Activated naive CD4-positive, alpha-beta T cell treated with anti-CD3 and anti-CD28 coated beads, Interleukin-2, amount 10 ng/mL, durations not matched to agents 7 days and 5 days (primary cell): ENCODE results near the gene GRP.

ENCODE experiments used
- CTCF ChIA-PET: fragments of 350-600 bp; sonication (Branson Sonifier 250); formaldehyde crosslinking; loops from one replicate; lab custom pipeline; 2021; ENCODE audit warnings: antibody characterized with exemption; lab: Charles Lee
- DNase-seq: peaks from one replicate; pipeline ENCODE4 v3.0.0-alpha.2; 2020
- H3K27ac Mint-ChIP-seq: one replicate; pipeline ENCODE4 v1.8.0; 2021; ENCODE audit warnings: mild to moderate bottlenecking, moderate library complexity, mixed read lengths
- H3K27me3 Mint-ChIP-seq: one replicate; pipeline ENCODE4 v1.8.0; 2021; ENCODE audit warnings: mild to moderate bottlenecking, mixed read lengths
- H3K36me3 Mint-ChIP-seq: one replicate; pipeline ENCODE4 v1.8.0; 2021; ENCODE audit warnings: mixed read lengths
- H3K4me1 Mint-ChIP-seq: one replicate; pipeline ENCODE4 v1.8.0; 2021; ENCODE audit warnings: mixed read lengths
- H3K4me3 Mint-ChIP-seq: one replicate; pipeline ENCODE4 v1.8.0; 2021; ENCODE audit warnings: mild to moderate bottlenecking, moderate library complexity, mixed read lengths
- H3K9me3 Mint-ChIP-seq: one replicate; pipeline ENCODE4 v1.8.0; 2021; ENCODE audit warnings: mixed read lengths

Gene GRP

DNA sequence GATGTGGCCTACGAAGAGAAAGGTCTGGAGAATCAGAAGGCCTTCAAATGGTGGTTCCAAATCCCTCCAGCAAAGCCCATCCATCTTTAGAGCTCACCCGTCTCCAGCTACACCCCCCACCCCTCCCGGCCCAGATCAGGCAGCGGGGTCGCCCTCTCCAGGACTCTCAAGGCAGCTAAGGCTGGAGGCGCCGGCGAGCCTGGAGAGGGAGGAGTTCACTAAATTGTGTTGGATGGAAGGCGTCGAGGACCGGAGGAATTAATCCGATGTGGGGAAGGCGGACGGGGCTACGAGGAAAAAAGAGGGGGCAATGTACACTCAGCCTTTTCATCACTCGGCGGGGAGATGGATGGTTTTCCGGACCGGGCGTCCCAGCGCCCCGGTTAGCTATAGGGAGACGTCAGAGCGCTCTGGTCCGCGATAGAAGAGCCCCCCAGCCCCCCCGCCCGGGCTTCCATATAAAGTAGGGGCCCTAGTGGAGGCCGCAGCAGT, at the start of gene GRP:
Gene GRP (plus strand): TSS at position 487 of the 492 bp plus-strand sequence. CDS start 108 bp downstream, outside the sequence.
- DNase-seq = no peak
- CTCF ChIA-PET = interaction anchor here (0.9 kb wide), 1 partner anchor 31 kb away, joined by 3 read pairs; no protein-coding TSS in a partner anchor
- no peaks in the 10 kb centered on the region for H3K36me3 Mint-ChIP-seq
- peaks cover 70% of the 10 kb centered on the region for H3K27me3 Mint-ChIP-seq
- peaks cover 3% of the 10 kb centered on the region for H3K4me1 Mint-ChIP-seq
- H3K9me3 Mint-ChIP-seq = no peaks in the 10 kb centered on the region
- no peak within 1 kb of the TSS for H3K27ac Mint-ChIP-seq
- H3K4me3 Mint-ChIP-seq = no peak within 1 kb of the TSS

DNA sequence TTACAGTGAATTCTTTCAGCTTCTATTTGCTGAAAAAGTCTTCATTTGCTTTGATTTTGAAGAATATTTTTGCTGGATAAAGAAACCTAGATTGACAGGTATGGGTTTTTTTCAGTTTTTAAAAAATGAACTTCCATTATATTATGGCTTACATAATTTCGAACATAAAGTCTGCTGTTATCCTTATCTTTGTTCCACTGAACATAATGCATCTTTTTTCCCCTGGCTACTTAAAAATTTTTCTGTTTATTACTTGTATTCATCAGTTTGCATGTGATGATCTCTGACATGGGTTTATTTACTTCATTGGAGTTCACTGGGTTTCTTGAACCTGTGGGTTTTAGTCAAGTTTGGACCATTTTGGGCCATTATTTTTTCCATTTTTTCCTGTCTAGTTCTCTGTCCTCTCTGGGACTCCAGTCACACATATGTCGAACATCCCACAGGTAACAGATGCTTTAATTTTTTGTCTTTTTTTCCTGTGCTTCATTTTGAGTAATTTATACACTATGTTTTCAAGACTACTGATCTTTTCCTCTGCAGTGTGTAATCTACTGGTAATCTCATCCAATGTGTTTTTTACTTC, 47.2 kb upstream of the GRP start:
- CTCF ChIA-PET = no interaction called here
- no peak for DNase-seq
- Mint-ChIP-seq H3K36me3 (peaks cover 8% of the 10 kb centered on the region), H3K27me3 (no peaks in the 10 kb centered on the region), H3K4me3 (no peak overlapping the region), H3K9me3 (peaks cover 23% of the 10 kb centered on the region), H3K4me1 (no peaks in the 10 kb centered on the region), H3K27ac (no peak overlapping the region)

DNA sequence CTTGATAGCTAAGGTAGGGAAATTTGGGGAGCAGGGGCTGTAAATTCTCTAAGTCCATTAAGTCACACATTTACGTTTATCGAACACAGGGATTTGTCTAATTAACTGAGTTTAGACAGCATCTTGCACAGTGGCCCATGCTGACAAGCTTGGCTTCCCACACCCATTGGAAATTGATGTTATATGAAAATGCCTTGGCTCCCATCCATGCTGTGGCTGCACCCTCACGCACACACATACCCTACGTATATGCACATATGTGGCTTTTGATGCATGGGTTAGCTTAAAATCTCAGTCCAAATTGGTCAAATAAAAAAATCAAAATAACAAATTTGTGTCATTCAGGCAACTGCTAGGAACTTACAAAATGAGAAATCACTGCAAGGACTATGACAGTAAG, 42.5 kb upstream of the GRP start:
- no peak for DNase-seq
- CTCF ChIA-PET = interaction anchor here (1.2 to 1.3 kb wide), 2 partner anchors 17 to 520 kb away, joined by 3 read pairs; no protein-coding TSS in a partner anchor
- peaks cover 8% of the 10 kb centered on the region for H3K36me3 Mint-ChIP-seq
- H3K4me3 Mint-ChIP-seq = no peak overlapping the region
- H3K9me3 Mint-ChIP-seq = peaks cover 15% of the 10 kb centered on the region
- no peak overlapping the region for H3K27ac Mint-ChIP-seq
- no peaks in the 10 kb centered on the region for H3K27me3 Mint-ChIP-seq
- no peaks in the 10 kb centered on the region for H3K4me1 Mint-ChIP-seq

DNA sequence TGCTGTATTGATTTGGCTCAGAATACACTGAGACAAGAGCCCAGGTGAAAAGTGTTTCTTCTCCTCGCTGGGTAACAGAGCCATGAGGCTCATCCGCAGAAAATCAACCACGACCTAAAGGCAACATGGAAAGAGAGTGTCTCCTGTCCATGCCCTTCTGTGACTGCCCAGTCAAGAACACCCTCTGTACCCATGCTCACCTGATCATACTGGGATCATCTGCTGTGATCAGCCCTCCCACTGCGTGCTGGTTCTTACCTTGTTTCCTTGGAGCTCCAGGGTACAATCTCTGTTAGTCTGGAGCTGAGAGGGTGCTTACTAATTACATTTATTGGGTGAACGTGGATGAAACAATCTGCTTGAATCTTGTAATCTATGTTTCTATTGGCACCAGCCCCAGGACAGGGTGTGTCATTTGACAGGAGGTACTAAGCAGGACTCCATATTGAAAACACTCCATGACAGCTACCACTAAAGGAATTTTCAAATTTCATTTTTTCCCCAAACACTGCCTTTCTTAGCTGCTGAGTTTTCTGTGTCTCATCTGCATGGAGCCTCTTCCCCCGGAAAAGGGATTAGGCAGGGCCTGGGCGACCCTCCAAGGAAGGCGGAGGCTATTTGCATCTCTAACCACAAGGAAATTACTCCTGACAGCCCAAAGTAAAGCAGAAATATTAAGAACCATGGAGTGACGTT, 39.7 kb upstream of the GRP start:
- no peak overlapping the region for H3K27ac Mint-ChIP-seq
- peaks cover 6% of the 10 kb centered on the region for H3K27me3 Mint-ChIP-seq
- CTCF ChIA-PET = no interaction called here
- H3K36me3 Mint-ChIP-seq = no peaks in the 10 kb centered on the region
- no peak overlapping the region for H3K4me3 Mint-ChIP-seq
- DNase-seq = no peak
- H3K9me3 Mint-ChIP-seq = no peaks in the 10 kb centered on the region
- H3K4me1 Mint-ChIP-seq = no peaks in the 10 kb centered on the region

DNA sequence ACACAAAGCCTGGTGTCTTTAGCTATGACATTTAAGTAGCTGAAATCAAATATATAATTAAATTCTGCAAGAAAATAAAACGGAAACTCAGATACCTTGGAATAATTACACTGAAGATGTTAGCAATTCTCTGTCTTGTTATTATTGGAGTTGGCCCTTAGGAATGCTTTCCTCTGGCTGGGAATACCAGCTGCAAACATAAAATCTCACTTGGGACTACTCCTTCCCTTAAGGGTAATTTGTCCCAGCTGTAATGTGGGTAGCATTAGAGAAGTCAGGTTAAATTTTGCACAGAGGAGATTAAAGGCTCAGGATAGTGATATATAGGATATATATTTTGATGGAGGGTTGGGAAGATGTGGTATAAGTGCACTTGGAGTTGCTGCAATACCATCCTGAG, 37.3 kb upstream of the GRP start:
- H3K27me3 Mint-ChIP-seq = peaks cover 9% of the 10 kb centered on the region
- no peak overlapping the region for H3K4me3 Mint-ChIP-seq
- H3K9me3 Mint-ChIP-seq = no peaks in the 10 kb centered on the region
- CTCF ChIA-PET = no interaction called here
- no peaks in the 10 kb centered on the region for H3K36me3 Mint-ChIP-seq
- no peak overlapping the region for H3K27ac Mint-ChIP-seq
- no peaks in the 10 kb centered on the region for H3K4me1 Mint-ChIP-seq
- no peak for DNase-seq

DNA sequence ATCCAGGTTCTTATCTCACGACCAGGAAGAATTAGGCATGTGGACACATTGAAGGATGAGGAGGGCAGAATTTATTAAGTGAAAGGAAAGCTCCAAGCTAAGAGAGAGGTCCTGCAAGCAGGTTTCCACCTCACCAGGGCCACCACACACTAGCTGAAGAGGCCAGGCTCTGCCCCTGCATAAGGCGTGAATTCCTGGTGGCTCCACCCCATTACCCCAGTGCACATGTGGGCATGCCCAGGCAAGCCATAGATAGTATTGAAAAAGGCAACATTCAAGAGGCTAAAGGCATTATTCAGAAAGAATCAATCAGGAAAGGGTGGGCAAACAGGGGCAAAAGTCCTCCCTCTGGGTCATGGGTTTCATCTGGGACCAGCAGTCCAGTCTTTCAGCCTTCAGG, 30.9 kb upstream of the GRP start:
- CTCF ChIA-PET = no interaction called here
- Mint-ChIP-seq H3K27ac (no peak overlapping the region), H3K9me3 (no peaks in the 10 kb centered on the region), H3K4me3 (no peak overlapping the region), H3K27me3 (peaks cover 3% of the 10 kb centered on the region), H3K4me1 (no peaks in the 10 kb centered on the region), H3K36me3 (no peaks in the 10 kb centered on the region)
- DNase-seq = no peak

DNA sequence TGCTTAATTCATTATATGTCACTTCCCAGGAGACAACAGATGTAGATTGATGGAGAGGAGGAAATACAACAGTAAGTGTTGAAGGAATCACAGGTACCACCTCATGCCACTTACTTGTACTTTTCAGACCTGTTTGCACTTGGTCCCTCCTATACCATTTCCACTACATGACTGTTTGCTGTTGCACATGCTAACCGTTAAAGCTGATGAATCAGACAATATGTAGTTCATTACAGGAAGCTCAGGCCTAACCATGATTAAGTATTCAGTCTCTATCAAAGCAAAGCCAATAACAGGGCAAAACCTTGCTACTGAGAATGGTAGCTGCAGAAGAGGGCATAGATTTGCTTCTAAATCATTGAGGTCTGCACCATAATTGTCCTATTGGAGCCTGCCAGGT, 30.2 kb upstream of the GRP start:
- Mint-ChIP-seq H3K27me3 (peaks cover 3% of the 10 kb centered on the region), H3K27ac (no peak overlapping the region), H3K36me3 (no peaks in the 10 kb centered on the region), H3K4me1 (no peaks in the 10 kb centered on the region), H3K4me3 (no peak overlapping the region), H3K9me3 (no peaks in the 10 kb centered on the region)
- no peak for DNase-seq
- CTCF ChIA-PET = no interaction called here

DNA sequence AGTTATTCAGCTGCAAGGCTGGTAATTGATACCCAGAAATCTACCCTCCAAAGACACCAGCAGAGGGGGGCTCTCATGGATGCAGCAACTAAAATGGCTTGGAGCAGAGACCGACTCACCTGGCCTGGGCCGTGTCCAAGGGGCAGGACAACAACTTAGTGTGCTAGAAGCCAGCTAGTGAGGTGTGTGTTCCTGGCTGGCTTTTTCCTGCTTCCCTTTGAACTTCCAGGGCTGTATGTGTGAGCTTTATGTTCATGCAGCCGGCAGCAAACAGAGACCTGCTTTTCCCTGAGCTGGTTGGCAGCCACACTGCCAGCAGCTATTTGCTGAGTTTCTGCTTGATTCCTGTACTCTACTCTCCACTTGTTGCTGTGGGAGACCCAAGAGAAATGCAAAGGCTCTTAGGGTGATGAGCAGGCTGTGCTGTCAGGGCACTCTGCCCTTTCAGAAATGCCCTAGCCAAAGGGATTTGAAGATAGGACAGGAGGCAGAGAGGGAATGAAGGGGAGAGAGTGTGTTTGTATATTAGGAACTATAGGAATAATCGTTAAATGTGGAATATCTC, 23.7 kb upstream of the GRP start:
- CTCF ChIA-PET = no interaction called here
- H3K4me1 Mint-ChIP-seq = no peaks in the 10 kb centered on the region
- no peaks in the 10 kb centered on the region for H3K9me3 Mint-ChIP-seq
- no peak overlapping the region for H3K4me3 Mint-ChIP-seq
- peaks cover 27% of the 10 kb centered on the region for H3K27me3 Mint-ChIP-seq
- DNase-seq = no peak
- H3K27ac Mint-ChIP-seq = no peak overlapping the region
- no peaks in the 10 kb centered on the region for H3K36me3 Mint-ChIP-seq

DNA sequence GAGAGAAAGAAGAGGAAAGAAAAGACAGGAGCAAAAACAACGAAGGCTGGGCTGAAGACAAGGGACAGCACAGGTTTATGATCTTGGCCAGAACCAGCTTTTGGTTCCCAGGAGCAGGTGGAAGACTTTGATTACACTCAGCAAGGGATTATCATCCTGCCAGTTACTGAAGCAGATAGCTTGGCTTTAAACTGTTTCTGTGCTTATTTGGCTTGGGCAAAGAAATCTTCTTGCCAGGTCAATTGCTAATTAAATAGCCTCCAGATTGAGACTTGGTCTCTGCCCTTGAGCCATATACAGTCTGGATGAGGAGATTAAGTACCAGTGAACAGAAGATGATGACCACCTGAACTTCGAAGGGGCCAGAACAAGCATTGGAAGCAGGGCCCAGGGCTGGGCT, 22.3 kb upstream of the GRP start:
- H3K9me3 Mint-ChIP-seq = no peaks in the 10 kb centered on the region
- H3K36me3 Mint-ChIP-seq = no peaks in the 10 kb centered on the region
- no peaks in the 10 kb centered on the region for H3K4me1 Mint-ChIP-seq
- peaks cover 34% of the 10 kb centered on the region for H3K27me3 Mint-ChIP-seq
- H3K27ac Mint-ChIP-seq = no peak overlapping the region
- H3K4me3 Mint-ChIP-seq = no peak overlapping the region
- CTCF ChIA-PET = interaction anchor here (1.2 kb wide), 1 partner anchor 42 kb away, joined by 3 read pairs; no protein-coding TSS in a partner anchor
- DNase-seq = no peak

DNA sequence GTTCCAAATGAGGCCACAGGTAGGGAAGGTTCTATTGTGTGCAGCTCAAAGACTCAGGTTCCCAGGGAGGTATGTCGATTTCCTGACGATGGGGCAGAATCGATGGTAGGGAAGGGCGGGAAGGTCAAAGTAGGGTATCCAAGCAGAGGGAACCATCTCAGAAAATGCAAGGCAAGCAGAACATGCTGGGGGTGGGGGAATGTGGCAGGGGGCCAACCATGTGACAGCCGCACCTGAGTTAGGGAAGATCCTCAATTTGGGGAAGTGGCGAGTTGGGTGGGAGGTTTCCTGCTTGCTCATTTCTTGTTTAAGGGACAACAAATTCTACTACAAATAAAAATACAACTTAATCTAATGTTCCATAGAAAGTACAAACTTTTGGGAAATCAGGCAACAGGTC, 21.7 kb upstream of the GRP start:
- CTCF ChIA-PET = interaction anchor here (1.2 kb wide), 1 partner anchor 41 kb away, joined by 3 read pairs; no protein-coding TSS in a partner anchor
- no peaks in the 10 kb centered on the region for H3K9me3 Mint-ChIP-seq
- no peaks in the 10 kb centered on the region for H3K4me1 Mint-ChIP-seq
- DNase-seq = no peak
- H3K27ac Mint-ChIP-seq = no peak overlapping the region
- H3K36me3 Mint-ChIP-seq = no peaks in the 10 kb centered on the region
- H3K27me3 Mint-ChIP-seq = peaks cover 40% of the 10 kb centered on the region
- no peak overlapping the region for H3K4me3 Mint-ChIP-seq

DNA sequence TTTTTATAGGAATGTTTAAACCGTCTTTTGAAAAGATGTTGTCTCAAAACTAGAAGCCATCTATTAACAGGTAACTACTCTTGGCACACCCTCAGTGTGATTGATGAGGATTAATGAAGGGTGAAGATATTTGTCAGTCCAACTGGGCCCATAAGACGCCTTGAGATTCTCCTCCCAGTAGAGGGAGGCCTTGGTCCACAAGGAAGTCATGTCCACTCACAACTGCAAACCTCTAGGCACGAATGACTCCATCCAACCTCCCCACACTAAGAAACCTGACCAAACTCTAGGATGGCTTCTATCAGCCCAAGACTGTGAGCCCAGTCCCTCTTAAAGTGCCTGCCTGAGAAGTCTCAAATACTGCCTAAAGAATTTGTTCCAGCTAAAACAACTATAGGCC, 19.2 kb upstream of the GRP start:
- CTCF ChIA-PET = no interaction called here
- no peak for DNase-seq
- H3K27me3 Mint-ChIP-seq = peaks cover 38% of the 10 kb centered on the region
- no peaks in the 10 kb centered on the region for H3K4me1 Mint-ChIP-seq
- no peaks in the 10 kb centered on the region for H3K9me3 Mint-ChIP-seq
- no peak overlapping the region for H3K27ac Mint-ChIP-seq
- no peaks in the 10 kb centered on the region for H3K36me3 Mint-ChIP-seq
- H3K4me3 Mint-ChIP-seq = no peak overlapping the region

DNA sequence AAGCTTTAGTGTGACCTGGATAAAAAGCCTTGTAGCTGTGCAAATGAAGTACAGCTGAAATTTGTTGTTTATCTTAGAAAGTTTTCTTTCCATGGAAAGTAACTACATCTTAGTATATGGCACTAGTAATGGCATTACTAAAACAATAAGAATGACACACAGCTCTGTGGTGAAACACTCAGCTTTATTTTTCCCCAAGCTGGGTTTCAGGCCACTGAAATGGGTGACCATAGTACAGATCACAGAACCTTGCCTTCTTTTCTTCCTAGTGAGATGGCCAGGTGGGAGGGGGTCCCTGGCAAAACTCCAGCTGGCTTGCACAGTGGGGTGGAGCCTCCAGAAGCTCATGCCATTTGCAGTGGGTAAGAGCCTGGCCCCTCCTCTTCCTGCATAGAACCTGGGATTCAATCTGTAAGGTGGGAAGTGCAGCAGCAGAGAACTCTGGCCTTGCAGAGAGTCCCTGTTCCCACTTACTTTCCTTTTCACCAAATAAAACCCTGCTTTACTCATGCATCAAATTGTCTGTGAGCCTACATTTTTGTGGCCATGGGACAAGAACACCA, 17.6 kb upstream of the GRP start:
- H3K4me1 Mint-ChIP-seq = no peaks in the 10 kb centered on the region
- H3K9me3 Mint-ChIP-seq = no peaks in the 10 kb centered on the region
- H3K27me3 Mint-ChIP-seq = peaks cover 28% of the 10 kb centered on the region
- CTCF ChIA-PET = no interaction called here
- H3K36me3 Mint-ChIP-seq = no peaks in the 10 kb centered on the region
- H3K4me3 Mint-ChIP-seq = no peak overlapping the region
- no peak for DNase-seq
- H3K27ac Mint-ChIP-seq = no peak overlapping the region

DNA sequence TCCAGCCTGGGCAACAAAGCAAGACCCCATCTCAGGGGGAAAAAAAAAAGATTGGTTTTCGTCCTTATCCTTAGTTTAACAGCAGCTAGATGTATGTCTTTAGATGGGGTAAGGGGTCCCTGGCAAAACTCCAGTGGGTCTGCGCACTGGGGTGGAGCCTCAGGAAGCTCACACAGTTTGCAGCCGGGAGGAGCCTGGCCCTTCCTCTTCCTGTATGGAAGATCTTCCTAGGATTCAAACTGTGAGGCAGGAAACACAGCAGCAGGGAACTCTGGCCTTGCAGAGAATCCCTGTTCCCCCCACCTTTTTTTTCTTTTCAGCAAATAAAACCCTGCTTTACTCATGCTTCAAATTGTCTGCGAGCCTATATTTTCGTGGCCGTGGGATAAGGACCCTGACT, 12.5 kb upstream of the GRP start:
- no peak for DNase-seq
- no peaks in the 10 kb centered on the region for H3K4me1 Mint-ChIP-seq
- H3K4me3 Mint-ChIP-seq = no peak overlapping the region
- H3K36me3 Mint-ChIP-seq = no peaks in the 10 kb centered on the region
- no peaks in the 10 kb centered on the region for H3K9me3 Mint-ChIP-seq
- peaks cover 27% of the 10 kb centered on the region for H3K27me3 Mint-ChIP-seq
- H3K27ac Mint-ChIP-seq = no peak overlapping the region
- CTCF ChIA-PET = no interaction called here

DNA sequence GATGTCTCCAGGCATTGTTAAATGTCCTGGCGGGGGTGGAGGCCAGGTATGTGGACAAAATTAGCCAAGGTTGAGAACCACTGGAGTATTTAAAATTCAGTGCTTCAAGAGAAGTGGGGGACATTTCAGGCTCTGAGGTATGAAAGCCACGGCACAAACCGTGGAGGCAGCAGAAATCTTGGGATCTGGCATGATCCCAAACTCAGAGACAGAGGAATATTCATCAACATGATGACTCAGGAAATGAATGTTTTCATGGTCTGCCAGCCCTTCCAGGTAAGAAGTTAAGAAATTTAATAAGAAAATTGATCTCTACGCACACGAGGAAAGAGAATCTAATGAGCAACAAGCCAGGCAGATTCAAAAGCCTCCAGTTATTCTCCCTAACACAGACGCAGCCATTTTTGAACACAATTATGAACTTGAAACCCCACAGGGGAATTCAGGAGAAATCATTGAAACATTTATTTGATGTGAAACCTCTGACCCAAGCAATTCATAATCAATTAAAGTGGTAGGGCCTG, 11.3 kb upstream of the GRP start:
- Mint-ChIP-seq H3K4me1 (no peaks in the 10 kb centered on the region), H3K4me3 (no peak overlapping the region)
- CTCF ChIA-PET = no interaction called here

More for the DNA sequence above, 11.3 kb upstream of the GRP start:
- Mint-ChIP-seq H3K9me3 (no peaks in the 10 kb centered on the region), H3K36me3 (no peaks in the 10 kb centered on the region), H3K27ac (no peak overlapping the region), H3K27me3 (peaks cover 18% of the 10 kb centered on the region)
- no peak for DNase-seq
